HG02973 (cell line): Measurements from ENCODE around the gene GTF3C1.

Experiments
- ATAC-seq: cut with Tn5 transposase; IDR thresholded peaks from one replicate; pipeline ENCODE4 v1.9.1; 2021; ENCODE audit warnings: moderate library complexity; ENCODE audit not compliant: unreplicated experiment

GTF3C1 gene

GRCh38 chr16:27489421-27489820, 60.3 kb downstream of the GTF3C1 start:
- ATAC-seq = no peak

DNA sequence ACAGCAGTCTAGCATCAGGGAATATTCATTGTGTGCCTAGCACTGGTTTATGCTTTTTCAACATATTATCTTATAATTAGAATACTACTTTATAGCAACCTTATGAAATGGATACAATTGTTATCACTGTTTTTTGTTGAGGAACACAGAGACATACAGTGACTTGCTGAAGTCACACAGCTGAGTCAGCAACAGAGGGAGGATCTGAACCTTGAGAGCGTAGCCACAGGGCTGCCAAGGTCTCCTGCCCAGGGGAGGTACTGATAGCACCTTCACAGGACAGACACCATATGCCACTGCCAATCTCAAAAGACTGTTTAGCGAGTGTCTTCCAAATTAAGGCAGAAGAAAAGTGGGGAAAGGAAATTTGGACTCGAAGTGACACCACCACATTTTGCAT, 63.0 kb downstream of the GTF3C1 start:
- no peak for ATAC-seq

DNA sequence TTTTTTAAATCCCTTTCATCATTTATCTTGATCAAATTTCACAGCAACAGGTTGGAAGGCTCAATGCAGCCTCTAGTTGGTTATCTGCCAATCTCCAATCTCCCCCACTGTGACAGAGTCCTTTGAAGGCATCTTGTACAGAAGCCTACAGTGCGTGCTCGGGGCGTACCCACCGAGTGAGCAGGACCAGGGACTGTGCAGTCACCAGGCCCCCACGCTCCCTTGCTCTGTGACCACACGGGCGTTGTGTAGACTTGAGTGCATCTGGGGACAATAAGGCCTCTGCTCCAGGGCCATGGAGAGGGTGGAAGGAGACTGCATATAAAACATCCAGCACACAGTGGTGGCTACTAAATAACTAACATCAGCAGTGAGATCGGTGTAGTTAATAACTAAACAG, 63.4 kb downstream of the GTF3C1 start:
- ATAC-seq = no peak

GRCh38 chr16:27485811-27486210, 63.9 kb downstream of the GTF3C1 start:
- ATAC-seq = no peak

GRCh38 chr16:27485126-27485525, 64.6 kb downstream of the GTF3C1 start:
- ATAC-seq = no peak

DNA sequence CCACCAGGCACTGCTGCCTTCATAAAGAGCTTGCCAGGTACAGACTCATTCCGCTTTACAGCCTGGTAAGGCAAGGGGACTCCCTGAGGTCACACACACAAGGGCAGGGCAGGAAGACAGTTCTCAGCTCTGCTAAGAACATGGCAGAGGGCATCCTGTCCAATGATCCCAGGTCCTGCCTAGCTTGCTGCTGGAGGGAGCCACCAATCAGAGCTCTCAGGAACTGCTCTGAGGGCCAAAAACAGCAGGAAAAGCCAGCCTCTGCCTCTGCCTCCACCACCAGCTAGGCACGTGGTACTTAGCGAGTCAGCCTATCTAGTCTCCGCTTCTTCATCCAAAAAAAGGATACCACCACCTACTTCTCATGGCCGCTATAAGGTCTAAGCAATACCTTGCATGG, 66.1 kb downstream of the GTF3C1 start:
- ATAC-seq = no peak

- ATAC-seq = no peak
These were observed 66.7 kb downstream of the GTF3C1 start for GRCh38 chr16:27483088-27483437.

DNA sequence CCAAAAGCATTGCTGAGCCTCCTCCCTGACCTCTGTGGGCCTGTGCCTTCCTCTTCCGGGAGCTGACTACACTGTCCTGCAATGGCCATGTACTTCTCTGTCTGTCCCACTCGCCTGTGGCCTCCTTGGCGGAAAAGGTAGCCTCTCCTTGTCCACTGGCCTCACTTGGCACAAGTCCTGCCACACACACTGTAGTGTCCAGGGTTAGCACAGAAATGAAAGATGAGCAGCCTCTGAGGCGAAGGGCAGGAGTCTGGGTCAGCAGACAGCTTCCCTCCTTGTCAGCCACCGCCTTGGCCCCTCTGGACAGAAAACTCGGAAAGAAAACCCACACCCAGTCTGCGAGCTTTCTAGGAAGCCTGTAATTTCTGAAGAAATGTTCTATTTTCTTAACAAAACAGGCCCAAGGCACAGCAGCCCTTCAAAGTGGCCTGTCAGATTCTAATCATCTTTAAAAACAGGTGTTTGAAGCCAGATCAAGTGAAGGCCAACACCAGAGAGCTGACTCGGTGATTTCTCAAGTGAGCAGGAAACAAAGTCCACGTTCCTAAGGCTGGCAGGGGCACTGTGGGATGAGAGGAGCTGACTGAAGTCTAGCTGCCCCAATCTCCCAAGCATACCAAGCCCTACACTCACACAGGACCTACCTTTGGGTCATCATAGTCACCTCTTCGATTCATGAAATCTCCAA, 67.2 kb downstream of the GTF3C1 start:
- ATAC-seq = no peak

DNA sequence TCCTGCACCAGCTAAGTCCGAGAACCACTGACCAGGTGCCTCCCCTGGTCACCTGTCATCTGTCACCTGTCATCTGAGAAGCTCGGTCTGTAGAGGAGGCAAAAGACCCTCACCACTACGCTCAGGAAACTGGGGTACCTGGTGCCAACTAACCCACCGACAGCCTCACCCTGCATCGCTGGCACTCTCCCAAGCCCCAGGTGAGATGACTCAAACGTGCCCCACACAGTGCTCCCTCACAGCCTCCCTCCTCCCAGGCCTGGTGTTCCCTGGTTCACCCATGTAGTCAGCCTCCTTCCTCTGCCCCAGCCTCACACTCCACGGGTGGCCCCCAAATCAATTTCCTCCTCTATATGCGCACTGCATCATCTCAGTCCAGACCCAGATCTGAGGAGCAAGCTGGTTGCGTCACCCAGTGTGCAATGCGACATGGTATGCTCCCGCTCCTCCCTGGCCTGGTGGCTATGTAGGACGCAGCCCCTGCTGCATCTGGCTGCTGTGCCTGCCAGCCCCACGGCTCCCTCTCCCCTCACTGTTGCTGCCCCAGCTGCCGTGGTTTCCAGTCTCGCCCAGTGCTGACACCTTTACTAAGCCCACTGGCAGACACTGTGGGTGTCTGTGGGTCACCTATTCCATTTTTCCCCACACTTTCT, 68.3 kb downstream of the GTF3C1 start:
- ATAC-seq = no peak

DNA sequence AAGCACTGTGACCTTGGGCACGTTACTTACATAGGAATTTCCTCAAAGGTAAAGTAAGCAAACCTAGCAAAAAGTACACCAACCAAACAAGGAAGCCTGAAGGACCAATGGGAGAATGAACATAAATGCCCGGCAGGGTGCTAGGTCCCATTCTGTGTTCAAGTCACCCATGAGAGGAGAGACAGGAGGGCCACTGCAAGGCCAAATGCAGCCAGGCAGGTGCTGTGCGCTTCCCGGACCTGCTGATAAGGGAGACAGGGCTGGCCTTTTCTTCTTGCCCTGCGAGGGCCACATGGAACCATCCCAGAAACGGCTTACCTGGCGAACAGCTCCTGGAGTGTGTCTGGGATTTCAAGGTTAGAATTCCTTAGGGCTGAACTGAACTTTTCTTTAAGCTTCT, 69.0 kb downstream of the GTF3C1 start:
- no peak for ATAC-seq

DNA sequence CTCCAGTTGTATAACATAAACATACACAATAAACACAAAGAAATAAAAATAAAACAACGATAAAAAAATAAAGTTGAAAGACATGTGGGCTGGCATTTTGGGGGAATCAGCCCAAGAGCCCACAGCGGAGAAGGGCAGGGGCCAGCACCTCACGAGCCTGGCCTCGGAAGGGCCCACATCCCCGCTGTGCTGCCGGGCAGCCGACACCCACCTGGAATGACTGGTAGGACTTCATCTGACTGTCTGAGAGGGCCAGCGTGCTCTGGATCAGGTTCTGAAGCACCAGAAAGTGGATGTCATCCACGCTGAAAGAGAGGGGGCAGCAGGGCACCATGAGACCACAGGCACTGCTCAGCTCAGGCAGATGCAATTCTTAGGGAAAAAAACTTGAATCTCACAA, 73.5 kb downstream of the GTF3C1 start:
- no peak for ATAC-seq

DNA sequence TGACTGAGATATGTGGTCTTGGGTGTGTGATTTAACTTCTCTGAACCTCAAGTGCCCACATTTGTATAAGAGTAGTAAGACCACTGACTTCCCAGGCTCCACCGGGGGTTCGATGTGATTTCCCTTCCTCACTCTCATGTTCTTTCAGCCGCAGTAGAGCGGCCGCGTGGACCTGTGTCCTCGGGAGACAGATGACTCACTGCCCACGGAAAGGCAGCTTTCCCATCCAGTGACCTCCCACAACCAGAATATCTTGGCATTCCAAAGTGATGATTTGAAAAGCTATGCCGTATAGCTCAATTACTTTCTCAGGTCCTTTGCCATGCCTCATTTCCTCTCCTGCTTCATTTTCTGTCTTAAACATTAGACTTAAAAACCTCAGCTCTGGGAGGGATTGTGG, 74.2 kb downstream of the GTF3C1 start:
- ATAC-seq = no peak

DNA sequence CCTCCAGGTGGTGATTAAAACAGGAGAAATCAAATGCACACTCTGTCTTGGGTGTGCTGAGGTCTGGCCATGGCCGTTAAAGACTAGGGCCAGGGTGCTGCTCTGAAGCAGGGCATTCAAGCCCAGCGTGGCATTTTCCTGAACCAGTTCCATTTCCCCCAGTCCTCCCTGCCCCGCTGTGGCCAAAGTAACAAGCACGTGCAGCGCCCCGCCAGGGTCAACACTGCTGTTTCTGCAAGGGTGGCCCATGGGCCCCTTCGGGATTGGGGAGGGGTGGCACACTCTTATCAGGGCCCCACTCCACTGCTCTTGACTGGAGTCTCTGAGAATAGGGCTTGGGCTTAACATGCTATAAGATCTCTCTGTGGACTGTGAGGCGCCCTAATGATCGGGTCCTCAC, 74.8 kb downstream of the GTF3C1 start:
- ATAC-seq = no peak

GRCh38 chr16:27474041-27474440, 75.7 kb downstream of the GTF3C1 start:
- no peak for ATAC-seq

- no peak for ATAC-seq
These were observed 76.4 kb downstream of the GTF3C1 start for GRCh38 chr16:27473101-27473900.

- no peak for ATAC-seq
These were observed 77.4 kb downstream of the GTF3C1 start for GRCh38 chr16:27472091-27473020.

DNA sequence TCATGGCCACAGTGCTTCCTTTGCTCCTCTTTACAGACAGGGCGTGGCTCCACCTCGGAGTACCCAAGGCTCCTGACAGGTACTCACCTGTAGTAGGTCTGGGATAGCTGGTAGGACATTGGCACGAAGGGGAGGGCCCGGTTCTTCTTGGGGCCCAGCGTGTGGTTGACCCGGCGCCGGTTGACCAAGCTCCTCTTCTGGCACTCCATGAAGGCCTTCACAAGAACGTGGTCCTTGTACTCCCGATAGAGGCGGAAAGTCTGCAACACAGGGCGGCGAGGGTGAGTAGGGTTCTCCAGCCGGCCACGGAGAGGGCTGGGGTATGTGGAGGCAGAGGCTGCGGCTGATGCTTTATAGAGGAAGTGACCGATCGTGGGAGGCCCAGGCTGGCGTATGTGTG, 78.1 kb downstream of the GTF3C1 start:
- ATAC-seq = no peak

GRCh38 chr16:27470567-27471431, 78.9 kb downstream of the GTF3C1 start:
- ATAC-seq = no peak

- ATAC-seq = no peak
These were observed 80.7 kb downstream of the GTF3C1 start for GRCh38 chr16:27468941-27469531.

- no peak for ATAC-seq
These were observed 84.2 kb downstream of the GTF3C1 start for GRCh38 chr16:27465483-27465879.
